Measurements from ENCODE around the gene TEX38.

GRCh38 chr1:46705408-46705807 lies 33.8 kb downstream of the TEX38 start:
- TF ChIP-seq RAD21 (IDR thresholded peaks at IDR 0.05; ENCODE audit: low read depth) (no peak), TAF1 (IDR thresholded peaks at IDR 0.05; ENCODE audit: low read depth) (no peak), REST (IDR thresholded peaks at IDR 0.05; ENCODE audit: low read depth) (no peak), NFIC (IDR thresholded peaks at IDR 0.05) (no peak), ZBTB7A (IDR thresholded peaks at IDR 0.05; ENCODE audit: low read depth) (no peak), EP300 (IDR thresholded peaks at IDR 0.05; ENCODE audit: borderline replicate concordance) (no peak), TCF12 (IDR thresholded peaks at IDR 0.05; ENCODE audit: low read depth) (no peak), YY1 (IDR thresholded peaks at IDR 0.05; ENCODE audit: low read depth) (no peak), MAX (IDR thresholded peaks at IDR 0.05) (no peak), CREB1 (IDR thresholded peaks at IDR 0.05; ENCODE audit: low read depth) (no peak)

Measured in Ishikawa (cell line).